WI38 (cell line): ENCODE results near the gene HPD.
A peak's percentile ranks its signal among the peaks of the same experiment; 100 is the strongest.

Experiments
- H3K4me3 ChIP-seq: 2 replicates; pipeline ENCODE4 v1.5.1; 2011; ENCODE audit warnings: low read depth, mild to moderate bottlenecking, control low read depth, low read length
- CTCF ChIP-seq: IDR thresholded peaks from 2 replicates; pipeline ENCODE4 v1.5.1; 2012; ENCODE audit warnings: low read depth, mild to moderate bottlenecking, control low read depth, low read length

The HPD gene

GRCh38 chr12:121799156-121799841 lies 59.4 kb downstream of the HPD start:
- no peak for TF ChIP-seq CTCF
- peak overlapping the region; percentile 59 for H3K4me3 ChIP-seq

- peak overlapping the region; percentile 59 for H3K4me3 ChIP-seq
- no peak for TF ChIP-seq CTCF
These were observed 59.9 kb downstream of the HPD start for GRCh38 chr12:121798787-121799155.

- TF ChIP-seq CTCF: no peak
- peak overlapping the region; percentile 59 for H3K4me3 ChIP-seq
These were observed 60.5 kb downstream of the HPD start for GRCh38 chr12:121797937-121798786.

GRCh38 chr12:121796855-121797751 lies 61.6 kb downstream of the HPD start:
- H3K4me3 ChIP-seq: peak overlapping the region; percentile 42
- TF ChIP-seq CTCF: peak; percentile 12; the same call in 1 of the 2 replicates

- peak overlapping the region; percentile 1; the same call in 1 of the 2 replicates for H3K4me3 ChIP-seq
- peak; percentile 84 for TF ChIP-seq CTCF
These were observed 63.4 kb downstream of the HPD start for GRCh38 chr12:121795034-121795968.

GRCh38 chr12:121794534-121795033 lies 64.1 kb downstream of the HPD start:
- peak overlapping the region; percentile 1; the same call in 1 of the 2 replicates for H3K4me3 ChIP-seq
- TF ChIP-seq CTCF: no peak
